Measurements from ENCODE around the gene TBCK. TPM values are rescaled to one million over a fixed set of nuclear protein-coding genes. Genes with fewer than 3 reads are reported as not detected.
A peak's percentile ranks its signal among the peaks of the same experiment; 100 is the strongest.

The TBCK gene
- total and polyA plus RNA-seq, 2 of the 8 experiments (the other 6 are each of a cell fraction or from before 2014, with no cell fraction given): 10.2 to 18.7 TPM

DNA sequence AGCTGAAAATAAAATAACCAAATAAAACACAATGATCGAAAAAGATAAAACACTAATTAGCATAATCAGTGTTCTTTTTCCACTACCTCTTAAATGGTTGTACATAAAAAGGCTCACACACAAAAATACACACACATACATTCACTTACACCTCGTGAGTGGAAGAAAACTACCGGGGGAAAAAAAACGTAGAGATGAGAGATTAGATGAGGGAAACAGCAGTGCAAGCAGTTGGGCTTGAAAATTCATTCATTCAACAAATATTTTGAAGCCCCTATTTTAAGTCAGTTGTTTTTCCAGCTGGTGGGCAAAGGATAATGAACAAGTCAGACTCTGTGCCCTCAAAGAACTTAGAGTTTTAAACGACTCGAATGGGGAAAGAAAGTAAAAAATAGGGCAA lies 1.0 kb downstream of the TBCK start:
- WGBS, 2 experiments (ENCODE audit: extremely low coverage in 1 of 2, insufficient coverage in 1 of 2, insufficient read length in 1 of 2, insufficient replicate concordance in 2 of 2, low coverage in 1 of 2, low lambda C conversion rate in 2 of 2, missing lambda C conversion rate in 1 of 2): 75% methylated on average over 6 of the region's 6 CpGs; no CpG with 5 or more reads in 1 of the 2 experiments
- POLR2A ChIA-PET (ENCODE audit: partially characterized antibody): interaction anchor here (1.0 to 1.6 kb wide), 4 partner anchors 9 to 39 kb away, joined by 3 to 13 read pairs (median 4); no protein-coding TSS in a partner anchor
- TF ChIP-seq CTBP2 (IDR thresholded peaks at IDR 0.05; ENCODE audit: borderline replicate concordance, insufficient read depth, insufficient read length, low read length) (no peak), EZH2 (IDR thresholded peaks at IDR 0.05; ENCODE audit: low read depth, low read length, severe bottlenecking) (no peak)
- TF ChIP-seq, protein P1, sequence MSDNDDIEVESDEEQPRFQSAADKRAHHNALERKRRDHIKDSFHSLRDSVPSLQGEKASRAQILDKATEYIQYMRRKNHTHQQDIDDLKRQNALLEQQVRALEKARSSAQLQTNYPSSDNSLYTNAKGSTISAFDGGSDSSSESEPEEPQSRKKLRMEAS (IDR thresholded peaks at IDR 0.05): no peak

More for the DNA sequence above, 1.0 kb downstream of the TBCK start:
- no peak overlapping the region for H3K23ac ChIP-seq (ENCODE audit: insufficient read length)
- DNase-seq (ENCODE audit: low read depth in 1 of 2, low spot score in 2 of 2) (no peak), FAIRE-seq (no peak)
- H4K20me1 ChIP-seq (replicated peaks in 1 of 2; ENCODE audit: control insufficient read depth in 1 of 2, insufficient read depth in 2 of 2, low read length in 2 of 2): no peaks in the 10 kb centered on the region
- H2BK20ac ChIP-seq (ENCODE audit: low read length): no peak overlapping the region
- no peaks in the 10 kb centered on the region for H3K9me3 ChIP-seq (ENCODE audit: insufficient read depth in 2 of 2, low read depth in 1 of 2, low read length in 1 of 2)
- H2BK120ac ChIP-seq (replicated peaks; ENCODE audit: low read depth, low read length): no peak overlapping the region
- H3K14ac ChIP-seq (ENCODE audit: insufficient read length): no peak overlapping the region
- H3K56ac ChIP-seq (replicated peaks; ENCODE audit: insufficient read length, low read depth, low read length): no peak overlapping the region
- H4K91ac ChIP-seq (replicated peaks; ENCODE audit: insufficient read length, low read length): no peak overlapping the region
- no peak overlapping the region for H2AFZ ChIP-seq (ENCODE audit: low read length)
- H3K4me1 ChIP-seq (replicated peaks in 1 of 4; ENCODE audit: control insufficient read depth in 3 of 4, insufficient read depth in 4 of 4, low read length in 3 of 4): no peaks in the 10 kb centered on the region
- peaks cover 10% of the 10 kb centered on the region; the same call in 1 of the 2 replicates for H3K23me2 ChIP-seq (ENCODE audit: low read depth, low read length)
- H3K27me3 ChIP-seq (replicated peaks in 1 of 4; ENCODE audit: control insufficient read depth in 3 of 4, extremely low read depth in 1 of 4, insufficient read depth in 3 of 4, low read length in 3 of 4): no peaks in the 10 kb centered on the region
- peaks cover 5 to 75% of the 10 kb centered on the region in 2 experiments; a peak in 3 of 4 replicates for H3K79me2 ChIP-seq (ENCODE audit: control insufficient read depth in 1 of 2, insufficient read depth in 2 of 2, low read length in 2 of 2)
- no peak overlapping the region for H2BK15ac ChIP-seq (ENCODE audit: low read length)
- H3K4me2 ChIP-seq (ENCODE audit: insufficient read depth in 1 of 2, low read depth in 2 of 2, low read length in 2 of 2): peak overlapping the region; percentile 85 to 98
- no peak overlapping the region for H3K18ac ChIP-seq (ENCODE audit: extremely low read depth, low read length)
- H4K8ac ChIP-seq (ENCODE audit: extremely low read depth, insufficient read depth, low read length): no peak overlapping the region
- 0 out of 7 replicates have a peak overlapping the region, but pooled peaks of 1 of the 4 experiments have one; percentile 55 for H3K9ac ChIP-seq (replicated peaks in 1 of 4; ENCODE audit: extremely low read depth in 1 of 4, low read depth in 3 of 4, low read length in 3 of 4)
- H3K27ac ChIP-seq (ENCODE audit: low read depth, low read length): no peak overlapping the region
- CTCF ChIA-PET (ENCODE audit: partially characterized antibody): interaction anchor here (1.0 to 1.8 kb wide), 3 partner anchors 13 to 198 kb away, joined by 4 to 7 read pairs (median 5); no protein-coding TSS in a partner anchor
- H3K4ac ChIP-seq (replicated peaks; ENCODE audit: insufficient read length, low read depth, low read length): no peak overlapping the region
- no peak overlapping the region for H2AK5ac ChIP-seq (ENCODE audit: low read depth, low read length)
- H3K36me3 ChIP-seq (ENCODE audit: control insufficient read depth in 2 of 4, insufficient read depth in 4 of 4, low read length in 3 of 4): no peaks in the 10 kb centered on the region
- peaks cover 2% of the 10 kb centered on the region; the same call in 1 of the 2 replicates for H3K79me1 ChIP-seq (ENCODE audit: low read depth, low read length)
- no peak overlapping the region for H2BK5ac ChIP-seq (ENCODE audit: low read depth, low read length)
- no peak overlapping the region for H2BK12ac ChIP-seq (ENCODE audit: low read depth, low read length)
- peak overlapping the region; percentile 88 to 100 (median 98); a peak in 7 of 8 replicates for H3K4me3 ChIP-seq (ENCODE audit: extremely low read depth in 1 of 4, insufficient read depth in 2 of 4, low read depth in 3 of 4, low read length in 4 of 4)
- H4K5ac ChIP-seq (ENCODE audit: insufficient read length, low read depth, low read length): no peak overlapping the region
